Smooth muscle cell (in vitro differentiated cells): Measurements from ENCODE around the gene TNFRSF8. TPM values are rescaled to one million over a fixed set of nuclear protein-coding genes. Genes with fewer than 3 reads are reported as not detected.
A peak's percentile ranks its signal among the peaks of the same experiment; 100 is the strongest.

Experiments used
- DNase-seq: peaks from one replicate; lab custom pipeline; 2025; ENCODE audit not compliant: unreplicated experiment; lab: John Stamatoyannopoulos, UW
- H2AFZ ChIP-seq: fragments of 200-600 bp; sonication (generic); 2 replicates; pipeline ENCODE4 v1.6.0; 2016; ENCODE audit warnings: antibody characterized with exemption, low read depth, mild to moderate bottlenecking
- H3F3A ChIP-seq: fragments of 200-600 bp; sonication (generic); 2 replicates; pipeline ENCODE4 v1.6.0; 2017; ENCODE audit warnings: antibody characterized with exemption, low read depth
- H3K27ac ChIP-seq: fragments of 200-600 bp; sonication (generic); 2 replicates; pipeline ENCODE4 v1.5.1; 2016; ENCODE audit warnings: low read depth, mild to moderate bottlenecking
- H3K27me3 ChIP-seq: fragments of 200-600 bp; sonication (generic); 2 replicates; pipeline ENCODE4 v1.6.1; 2016; ENCODE audit warnings: low read depth, mild to moderate bottlenecking
- H3K36me3 ChIP-seq: fragments of 200-600 bp; sonication (generic); 2 replicates; pipeline ENCODE4 v1.5.1; 2016; ENCODE audit warnings: low read depth
- H3K4me1 ChIP-seq: fragments of 200-600 bp; sonication (generic); 2 replicates; pipeline ENCODE4 v1.5.1; 2016; ENCODE audit warnings: low read depth
- H3K4me2 ChIP-seq: fragments of 200-600 bp; sonication (generic); 2 replicates; pipeline ENCODE4 v1.6.0; 2016; ENCODE audit warnings: mild to moderate bottlenecking
- H3K4me3 ChIP-seq: fragments of 200-600 bp; sonication (generic); 2 replicates; pipeline ENCODE4 v1.5.1; 2016; ENCODE audit warnings: mild to moderate bottlenecking
- H3K79me2 ChIP-seq: fragments of 200-600 bp; sonication (generic); 2 replicates; pipeline ENCODE4 v1.6.0; 2016; ENCODE audit warnings: low read depth, mild to moderate bottlenecking
- H3K9ac ChIP-seq: fragments of 200-600 bp; sonication (generic); 2 replicates; pipeline ENCODE4 v1.6.0; 2016; ENCODE audit warnings: low read depth
- H3K9me3 ChIP-seq: fragments of 200-600 bp; sonication (generic); replicated peaks from 2 replicates; pipeline ENCODE4 v1.5.1; 2016; ENCODE audit warnings: low read depth
- H4K20me1 ChIP-seq: fragments of 200-600 bp; sonication (generic); 2 replicates; pipeline ENCODE4 v1.6.0; 2016; ENCODE audit warnings: low read depth
- WGBS: methylation state at CpG from one replicate; pipeline ENCODE4 v1.1.7; 2016; ENCODE audit warnings: low lambda C conversion rate; 5-methylcytosine and 5-hydroxymethylcytosine counted together
- polyA plus RNA-seq: library from polyadenylated mRNA; unstranded; fragments of >200 nt; fragmentation: Nextera tagmentation; extraction: Ambion mirVana; gene quantifications from 2 replicates; pipeline ENCODE4 v1.2.1, GENCODE V29; 2016
- total RNA-seq: library from RNA; depleted of rRNA; stranded (reverse); fragments of >200 nt; gene quantifications from 2 replicates; pipeline ENCODE4 v1.2.3, GENCODE V29; 2014
- TF ChIP-seq, protein P1 (sequence below): fragments of 200-600 bp; sonication (generic); IDR thresholded peaks from 2 replicates; pipeline ENCODE4 v1.5.1; 2017; ENCODE audit warnings: borderline replicate concordance, mild to moderate bottlenecking, antibody characterized with exemption; ENCODE audit not compliant: insufficient read depth, poor library complexity, severe bottlenecking

The TNFRSF8 gene
- total and polyA plus RNA-seq, 2 experiments from 2014 or later: 0.54 to 1.3 TPM

DNA sequence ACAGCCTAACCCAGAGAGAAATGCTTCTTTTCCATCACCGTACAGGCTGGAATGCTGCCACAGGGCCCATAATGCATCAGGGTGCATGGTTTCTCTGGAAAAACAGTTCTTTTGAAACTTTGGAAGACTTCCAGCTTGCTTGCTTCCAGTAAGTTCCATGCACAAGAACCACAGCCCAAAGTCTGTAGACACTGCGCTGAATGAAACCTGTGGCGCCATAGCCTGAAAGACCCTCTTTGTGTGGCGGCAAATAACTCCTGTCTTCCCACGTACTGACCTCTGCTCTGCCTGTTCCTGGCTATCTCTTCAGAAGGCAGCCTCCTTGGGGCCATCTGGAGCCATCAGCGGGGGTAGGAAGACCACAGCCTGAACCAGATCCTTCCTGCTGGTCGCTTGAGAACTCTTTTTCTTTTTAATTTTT is 28.7 kb upstream of the TNFRSF8 start:
- Histone ChIP-seq H3K9me3 (no peaks in the 10 kb centered on the region), H3K36me3 (no peaks in the 10 kb centered on the region), H3K79me2 (no peaks in the 10 kb centered on the region), H3K27ac (peak overlapping the region; percentile 47), H3F3A (peaks cover 6% of the 10 kb centered on the region), H3K4me3 (no peak overlapping the region), H2AFZ (no peak overlapping the region), H4K20me1 (no peaks in the 10 kb centered on the region), H3K27me3 (no peaks in the 10 kb centered on the region), H3K4me1 (no peaks in the 10 kb centered on the region), H3K4me2 (peak overlapping the region; percentile 18), H3K9ac (no peak overlapping the region)
- TF ChIP-seq, protein P1, sequence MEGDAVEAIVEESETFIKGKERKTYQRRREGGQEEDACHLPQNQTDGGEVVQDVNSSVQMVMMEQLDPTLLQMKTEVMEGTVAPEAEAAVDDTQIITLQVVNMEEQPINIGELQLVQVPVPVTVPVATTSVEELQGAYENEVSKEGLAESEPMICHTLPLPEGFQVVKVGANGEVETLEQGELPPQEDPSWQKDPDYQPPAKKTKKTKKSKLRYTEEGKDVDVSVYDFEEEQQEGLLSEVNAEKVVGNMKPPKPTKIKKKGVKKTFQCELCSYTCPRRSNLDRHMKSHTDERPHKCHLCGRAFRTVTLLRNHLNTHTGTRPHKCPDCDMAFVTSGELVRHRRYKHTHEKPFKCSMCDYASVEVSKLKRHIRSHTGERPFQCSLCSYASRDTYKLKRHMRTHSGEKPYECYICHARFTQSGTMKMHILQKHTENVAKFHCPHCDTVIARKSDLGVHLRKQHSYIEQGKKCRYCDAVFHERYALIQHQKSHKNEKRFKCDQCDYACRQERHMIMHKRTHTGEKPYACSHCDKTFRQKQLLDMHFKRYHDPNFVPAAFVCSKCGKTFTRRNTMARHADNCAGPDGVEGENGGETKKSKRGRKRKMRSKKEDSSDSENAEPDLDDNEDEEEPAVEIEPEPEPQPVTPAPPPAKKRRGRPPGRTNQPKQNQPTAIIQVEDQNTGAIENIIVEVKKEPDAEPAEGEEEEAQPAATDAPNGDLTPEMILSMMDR: no peak
- no peak for DNase-seq
- 13% methylated on average over 7 of the region's 7 CpGs for WGBS

- TF ChIP-seq, protein P1: no peak
- no peak overlapping the region for H3K27ac ChIP-seq
- H3K4me1 ChIP-seq: no peaks in the 10 kb centered on the region
- H3K36me3 ChIP-seq: no peaks in the 10 kb centered on the region
- DNase-seq: no peak
- H4K20me1 ChIP-seq: no peaks in the 10 kb centered on the region
- H3F3A ChIP-seq: peaks cover 6% of the 10 kb centered on the region
- H3K27me3 ChIP-seq: no peaks in the 10 kb centered on the region
- H3K79me2 ChIP-seq: no peaks in the 10 kb centered on the region
- 76% methylated on average over 4 of the region's 4 CpGs for WGBS
- no peak overlapping the region for H3K4me2 ChIP-seq
- H2AFZ ChIP-seq: no peak overlapping the region
- no peaks in the 10 kb centered on the region for H3K9me3 ChIP-seq
- no peak overlapping the region for H3K4me3 ChIP-seq
- no peak overlapping the region for H3K9ac ChIP-seq
Observed at GRCh38 chr1:12035312-12035711, 27.8 kb upstream of the TNFRSF8 start.

DNA sequence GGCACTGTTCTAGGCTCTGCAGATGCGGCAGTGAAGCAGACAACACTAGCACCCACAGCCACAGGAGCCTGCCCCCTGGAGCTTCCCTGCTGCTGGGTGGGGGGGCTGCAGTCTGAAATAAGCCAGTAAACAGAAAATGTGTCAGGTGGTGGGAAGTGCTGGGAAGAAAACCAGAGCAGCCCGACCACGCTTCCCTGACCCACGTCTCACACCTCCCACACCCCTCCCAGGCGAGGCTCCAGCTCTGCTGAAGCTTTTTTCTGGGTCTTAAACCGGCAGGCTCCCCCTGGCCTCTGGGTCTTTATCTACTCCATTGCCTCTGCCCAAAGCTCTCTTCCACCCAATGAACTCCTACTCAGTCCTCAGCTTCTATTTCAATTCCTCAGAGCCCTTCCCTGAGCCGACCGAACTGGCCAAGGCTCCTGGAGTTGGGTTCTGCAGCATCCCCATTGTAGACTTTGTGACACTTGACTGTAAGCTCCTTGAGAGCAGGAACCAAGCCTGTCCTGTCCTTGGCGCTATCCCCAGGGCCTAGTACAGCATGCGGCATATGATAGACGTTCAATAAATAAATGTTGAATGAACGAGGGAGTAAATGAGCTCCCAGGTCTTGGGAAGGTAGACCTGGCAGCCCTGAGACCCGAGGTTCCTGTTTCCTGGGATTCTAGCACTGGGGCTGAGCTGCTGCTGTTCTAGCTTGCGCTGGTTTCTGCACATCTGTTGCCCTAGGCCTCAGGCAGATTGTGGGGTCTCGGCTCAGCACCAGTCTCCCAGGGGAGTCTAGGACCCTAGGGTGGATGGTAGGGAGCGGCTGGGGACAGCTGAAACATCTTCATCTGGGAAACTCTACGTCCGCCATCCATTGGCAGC is 25.4 kb upstream of the TNFRSF8 start:
- Histone ChIP-seq H4K20me1 (no peaks in the 10 kb centered on the region), H3K79me2 (no peaks in the 10 kb centered on the region), H3K9ac (no peak overlapping the region), H3K4me1 (no peaks in the 10 kb centered on the region), H3K4me2 (no peak overlapping the region), H3K36me3 (no peaks in the 10 kb centered on the region), H3F3A (no peaks in the 10 kb centered on the region), H3K9me3 (no peaks in the 10 kb centered on the region), H2AFZ (no peak overlapping the region), H3K27ac (no peak overlapping the region), H3K27me3 (no peaks in the 10 kb centered on the region), H3K4me3 (no peak overlapping the region)
- DNase-seq: no peak
- WGBS: 66% methylated on average over 17 of the region's 18 CpGs
- TF ChIP-seq, protein P1: no peak
